T1000 (cell line): ENCODE measurements around the gene TYRP1.

ENCODE experiments used
- DNase-seq: peaks from one replicate; lab custom pipeline; 2025; ENCODE audit warnings: mixed read lengths; lab: John Stamatoyannopoulos, UW

Gene TYRP1

DNA sequence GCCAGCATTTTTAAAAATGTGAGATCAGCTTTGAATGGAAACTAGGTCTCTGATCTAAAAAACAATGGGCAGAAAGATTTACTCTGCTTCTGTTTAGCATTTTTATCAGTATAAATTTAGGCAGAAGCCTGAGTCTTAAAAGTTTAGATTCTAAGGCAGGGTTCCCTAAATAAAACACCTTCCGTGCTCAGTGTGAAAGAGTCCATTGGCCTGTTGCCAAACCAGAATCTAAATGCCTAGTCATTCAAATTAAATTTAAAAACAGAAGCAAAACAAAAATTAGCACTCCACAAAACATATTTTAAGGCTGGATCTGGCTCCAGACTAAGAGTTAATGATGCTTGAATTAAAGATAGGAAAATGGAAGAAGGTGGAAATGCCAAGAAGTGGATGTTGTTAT lies 4.5 kb downstream of the TYRP1 start:
- no peak for DNase-seq

DNA sequence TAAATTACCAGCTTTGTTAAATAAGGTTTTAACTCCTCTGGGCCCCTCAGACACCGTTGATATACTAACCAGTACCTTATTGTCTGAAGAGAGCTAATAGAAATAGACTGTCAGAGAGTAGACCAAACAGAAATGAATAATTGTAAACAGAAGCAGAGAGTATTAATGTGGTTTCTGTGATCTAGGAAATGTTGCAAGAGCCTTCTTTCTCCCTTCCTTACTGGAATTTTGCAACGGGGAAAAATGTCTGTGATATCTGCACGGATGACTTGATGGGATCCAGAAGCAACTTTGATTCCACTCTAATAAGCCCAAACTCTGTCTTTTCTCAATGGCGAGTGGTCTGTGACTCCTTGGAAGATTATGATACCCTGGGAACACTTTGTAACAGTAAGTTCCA lies 5.1 kb downstream of the TYRP1 start:
- no peak for DNase-seq

DNA sequence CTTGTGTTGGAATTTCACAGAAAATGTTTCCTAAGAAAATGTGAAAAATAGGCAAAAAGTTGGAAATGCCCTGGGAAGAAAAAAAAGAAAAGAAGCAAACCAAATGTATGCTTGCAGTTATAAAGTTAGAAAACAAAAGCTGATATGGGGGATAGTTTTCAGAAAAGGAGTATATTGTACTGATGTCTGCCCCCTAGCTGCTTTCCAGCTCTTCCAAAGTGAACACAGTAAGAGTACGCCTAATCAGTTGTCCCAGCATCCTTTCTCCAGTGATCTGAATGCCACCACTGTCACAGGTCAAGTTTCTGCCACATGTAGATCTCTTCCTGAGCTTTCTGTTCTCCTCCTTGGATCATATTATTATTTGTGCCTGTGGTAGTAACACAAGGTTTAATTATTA lies 5.8 kb downstream of the TYRP1 start:
- no peak for DNase-seq

DNA sequence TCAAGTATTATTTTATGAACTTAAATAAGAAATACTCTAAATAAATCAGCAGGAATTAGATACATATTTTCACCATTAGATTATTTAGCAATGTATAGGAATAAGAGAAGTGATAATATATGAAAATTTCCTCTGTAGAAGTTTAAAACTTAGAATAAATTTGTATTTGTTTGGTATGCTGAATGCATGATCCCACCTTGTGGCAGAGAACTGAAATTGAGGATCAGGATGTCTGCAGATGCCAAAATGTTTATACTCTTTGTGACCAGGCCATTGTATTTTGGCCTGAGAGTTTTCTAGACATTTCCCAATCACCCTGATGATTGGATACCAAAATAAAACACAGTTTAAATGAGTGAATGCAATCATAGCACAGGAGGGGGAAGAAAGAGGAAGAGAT lies 6.3 kb downstream of the TYRP1 start:
- DNase-seq, result no peak

DNA sequence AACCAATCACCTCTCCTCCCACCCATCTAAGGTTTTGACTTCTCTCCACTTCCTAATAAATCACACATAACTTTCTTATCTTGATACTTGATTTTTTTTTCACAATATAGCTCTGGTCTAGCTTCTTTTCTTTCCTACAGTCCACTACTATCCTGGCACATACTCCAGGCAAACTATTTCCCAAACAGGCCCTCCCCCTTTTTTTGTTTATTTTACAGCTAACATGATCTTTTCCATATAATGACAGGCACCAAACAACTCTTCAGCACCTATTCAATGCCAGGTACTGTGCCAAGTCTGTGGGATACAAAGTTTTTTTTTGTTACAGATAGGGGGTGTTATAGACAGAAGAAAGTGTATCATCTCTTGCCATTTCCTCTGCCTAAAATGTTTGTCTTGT lies 7.9 kb downstream of the TYRP1 start:
- DNase-seq, result no peak

DNA sequence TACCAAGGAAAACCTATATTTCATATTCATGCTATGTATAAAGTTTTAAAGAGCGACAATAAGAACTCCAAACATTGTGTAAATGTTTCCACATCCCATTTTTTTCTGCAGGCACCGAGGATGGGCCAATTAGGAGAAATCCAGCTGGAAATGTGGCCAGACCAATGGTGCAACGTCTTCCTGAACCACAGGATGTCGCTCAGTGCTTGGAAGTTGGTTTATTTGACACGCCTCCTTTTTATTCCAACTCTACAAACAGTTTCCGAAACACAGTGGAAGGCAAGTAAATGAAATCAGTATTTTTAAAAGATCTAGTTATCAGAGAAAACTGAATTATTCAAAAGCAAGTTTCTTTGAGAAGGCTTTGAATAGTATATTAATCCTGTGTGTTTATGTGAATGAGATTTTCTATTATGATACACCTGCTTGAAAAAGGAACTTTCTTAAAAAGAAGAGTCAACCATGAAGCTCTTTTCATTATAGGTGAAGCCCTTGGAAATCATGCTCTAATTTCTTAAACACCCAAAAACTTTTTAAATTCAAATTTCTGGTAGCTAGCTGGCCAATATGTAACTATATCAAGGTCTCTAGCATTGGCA lies 9.1 kb downstream of the TYRP1 start:
- no peak for DNase-seq

DNA sequence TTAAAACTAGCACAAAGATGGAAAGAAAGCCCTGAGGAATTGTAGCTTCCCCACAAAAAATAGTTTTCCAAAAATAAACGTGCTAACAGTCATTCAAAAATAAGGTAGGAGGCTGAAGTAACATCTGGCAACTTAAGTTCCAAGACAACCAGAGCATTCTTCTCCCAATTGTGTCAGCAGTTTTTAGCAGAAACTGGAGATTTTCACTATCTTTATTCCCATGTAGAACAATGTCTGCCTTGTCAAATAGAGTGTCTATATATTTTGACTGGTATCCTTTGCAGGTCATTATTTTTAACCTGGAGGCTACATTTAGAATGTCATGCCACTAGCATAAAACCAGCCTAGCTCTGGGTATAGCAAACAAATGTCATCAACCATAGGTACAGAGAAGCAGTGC lies 10.8 kb downstream of the TYRP1 start:
- no peak for DNase-seq

DNA sequence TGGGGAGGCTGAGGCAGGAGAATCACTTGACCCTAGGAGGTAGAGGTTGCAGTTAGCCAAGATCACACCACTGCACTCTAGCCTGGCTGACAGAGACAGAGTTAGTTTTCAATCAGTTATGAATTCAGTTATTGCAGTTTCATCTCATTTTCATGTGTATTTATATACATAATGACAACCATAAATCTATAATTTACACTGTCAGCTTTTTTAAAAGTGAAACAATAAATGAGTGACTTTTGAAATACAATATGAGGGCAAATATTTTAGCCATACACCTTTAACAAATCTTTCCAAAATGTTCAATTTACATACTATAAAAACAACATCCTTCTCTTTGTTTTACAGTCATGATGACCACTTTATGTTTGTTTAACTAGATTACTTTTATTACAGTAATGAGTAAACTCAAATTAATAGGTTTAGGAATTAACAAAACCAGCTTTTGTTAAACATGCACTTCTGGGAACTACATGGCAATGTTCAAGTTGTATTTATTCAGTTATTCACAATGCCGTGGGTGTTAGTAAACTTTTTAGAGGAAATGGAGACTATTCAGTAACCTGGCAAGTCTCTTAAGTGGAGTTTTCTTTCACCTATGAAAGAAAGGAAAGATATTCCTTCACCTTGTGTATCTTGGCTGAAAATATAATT lies 12.7 kb downstream of the TYRP1 start:
- no peak for DNase-seq

DNA sequence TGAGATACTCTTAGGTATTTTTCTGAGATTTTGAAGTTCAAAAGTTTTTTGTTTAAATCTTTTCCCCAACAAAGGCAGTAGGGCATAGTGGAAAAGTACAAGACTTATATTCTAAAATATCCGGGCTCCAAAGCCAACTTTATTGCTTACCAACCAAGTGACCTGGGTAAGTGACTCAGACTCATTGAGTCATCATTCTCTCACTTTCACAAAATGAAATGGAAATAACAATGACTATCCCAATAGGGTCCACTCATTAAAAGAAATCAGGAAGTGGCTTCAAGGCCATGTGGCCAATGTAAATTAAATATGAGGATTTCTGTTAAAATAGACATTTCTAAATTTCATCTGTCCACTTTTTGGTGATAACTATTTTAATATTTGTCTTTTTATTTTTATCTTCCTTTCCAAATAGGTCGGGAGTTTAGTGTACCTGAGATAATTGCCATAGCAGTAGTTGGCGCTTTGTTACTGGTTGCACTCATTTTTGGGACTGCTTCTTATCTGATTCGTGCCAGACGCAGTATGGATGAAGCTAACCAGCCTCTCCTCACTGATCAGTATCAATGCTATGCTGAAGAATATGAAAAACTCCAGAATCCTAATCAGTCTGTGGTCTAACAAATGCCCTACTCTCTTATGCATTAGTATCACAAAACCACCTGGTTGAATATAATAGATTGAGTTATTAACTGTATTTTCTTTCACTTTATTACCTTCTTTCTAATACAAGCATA lies 15.5 kb downstream of the TYRP1 start:
- DNase-seq, result no peak

DNA sequence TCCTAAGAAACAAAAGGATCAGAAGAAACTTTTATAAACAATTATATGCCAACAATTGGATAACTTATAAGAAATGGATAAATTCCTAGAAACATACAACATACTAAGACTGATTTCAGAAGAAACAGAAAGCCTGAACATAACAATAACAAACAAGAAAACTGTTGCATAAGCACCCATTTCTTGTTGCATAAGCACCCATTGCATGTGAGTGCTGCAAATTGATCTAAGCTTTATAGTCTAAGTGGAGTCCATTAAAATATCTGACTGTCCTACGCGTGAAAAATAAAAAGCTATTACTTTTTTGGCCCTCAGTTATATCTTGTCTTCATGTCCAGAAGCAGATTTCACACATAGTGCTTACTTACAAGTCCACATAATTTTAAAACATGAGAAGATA lies 19.3 kb downstream of the TYRP1 start:
- no peak for DNase-seq

DNA sequence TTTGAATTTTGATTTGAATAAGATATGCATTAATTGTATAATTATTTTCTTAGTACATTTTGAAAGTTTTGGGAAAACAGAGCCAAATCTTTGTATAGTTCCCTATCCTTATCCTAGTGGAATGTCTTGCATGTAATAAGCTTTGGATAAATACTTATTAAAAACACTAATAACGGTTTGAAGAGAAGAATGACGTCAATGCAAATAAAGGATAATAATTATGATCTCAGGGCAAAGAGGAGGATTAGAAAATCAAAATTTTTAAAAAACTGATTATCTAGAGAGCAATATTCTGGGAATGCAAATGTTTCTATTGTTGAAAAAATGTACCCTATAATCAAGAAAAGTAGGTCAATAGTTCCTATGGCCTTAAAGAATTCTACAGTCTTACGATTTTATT lies 22.1 kb downstream of the TYRP1 start:
- no peak for DNase-seq

DNA sequence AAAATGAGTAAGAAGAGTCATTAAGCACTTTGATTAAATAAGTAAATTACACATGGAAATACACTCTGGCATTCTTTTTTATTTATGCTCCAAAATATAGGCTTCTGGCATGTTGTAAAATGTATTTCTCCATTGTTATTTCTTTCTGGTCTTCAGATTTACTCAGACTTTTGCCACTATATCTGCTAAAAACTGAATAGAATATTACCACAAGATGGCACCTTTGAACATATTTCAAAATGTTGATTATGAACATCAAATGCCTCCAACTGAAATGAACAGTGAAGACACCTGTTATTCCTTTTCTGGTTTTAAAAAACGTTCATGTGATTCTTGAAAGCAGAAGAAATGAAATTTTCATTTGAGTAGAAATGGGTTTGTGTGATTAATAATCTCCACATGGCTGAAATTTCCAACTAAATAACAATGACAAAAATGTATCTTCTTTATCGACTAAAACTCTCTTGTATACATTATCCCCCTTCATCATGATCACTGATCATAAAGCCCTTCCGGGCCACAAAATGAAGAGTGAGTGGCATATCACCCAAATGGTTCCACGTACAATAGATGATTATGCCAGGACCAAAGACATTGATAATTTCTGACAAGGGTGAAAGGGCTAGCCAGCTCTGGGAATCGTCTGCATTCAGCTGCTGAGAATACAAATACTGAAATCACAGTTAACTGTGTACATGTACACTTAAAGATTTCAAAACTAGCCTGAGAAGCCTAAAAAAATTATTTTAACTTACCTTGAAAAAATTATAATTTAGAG lies 23.8 kb downstream of the TYRP1 start:
- no peak for DNase-seq

DNA sequence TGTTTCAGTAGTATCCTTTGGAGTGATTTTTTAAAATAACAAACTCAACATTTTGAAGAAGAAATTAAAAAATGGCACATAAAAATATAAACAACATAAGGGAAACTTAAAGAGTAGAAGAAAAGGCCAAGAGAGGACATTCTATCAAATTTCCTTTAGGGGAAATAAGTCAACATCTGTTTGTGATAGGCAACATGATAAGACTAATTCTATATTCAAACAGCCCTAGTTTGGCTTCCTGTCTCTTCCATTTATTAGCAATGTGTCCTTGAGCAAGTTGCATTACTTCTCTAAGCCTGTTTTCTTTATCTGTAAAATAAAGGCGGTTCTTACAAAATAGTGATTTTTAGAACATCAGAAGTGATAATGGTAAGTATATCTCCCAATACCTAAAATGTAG lies 24.7 kb downstream of the TYRP1 start:
- DNase-seq, result no peak

DNA sequence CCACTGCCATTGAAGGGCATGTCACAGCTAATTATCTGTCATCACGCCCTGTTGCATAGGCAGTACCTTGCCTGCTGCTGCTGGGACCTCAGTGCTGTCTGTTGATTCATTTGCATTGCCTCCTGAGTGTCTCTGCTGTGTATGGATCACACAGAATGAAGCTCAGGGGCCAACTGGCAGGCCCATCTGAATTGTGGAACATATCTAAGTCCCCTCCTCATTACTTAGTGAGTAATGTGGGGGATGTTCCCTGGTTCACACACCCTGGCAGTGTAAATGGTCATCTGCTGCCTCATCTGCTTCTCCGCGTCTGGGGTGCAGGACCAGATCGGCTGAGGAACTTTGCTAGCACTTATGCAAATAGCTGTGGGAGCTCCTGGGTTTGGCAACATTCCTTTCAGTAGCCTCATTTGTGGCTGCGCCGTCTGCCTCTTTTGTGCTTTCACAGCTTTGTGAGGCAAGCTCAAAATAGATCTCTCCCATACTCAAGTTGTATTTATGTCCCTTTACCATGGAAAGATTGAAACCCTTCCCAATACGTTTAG lies 25.4 kb downstream of the TYRP1 start:
- no peak for DNase-seq

DNA sequence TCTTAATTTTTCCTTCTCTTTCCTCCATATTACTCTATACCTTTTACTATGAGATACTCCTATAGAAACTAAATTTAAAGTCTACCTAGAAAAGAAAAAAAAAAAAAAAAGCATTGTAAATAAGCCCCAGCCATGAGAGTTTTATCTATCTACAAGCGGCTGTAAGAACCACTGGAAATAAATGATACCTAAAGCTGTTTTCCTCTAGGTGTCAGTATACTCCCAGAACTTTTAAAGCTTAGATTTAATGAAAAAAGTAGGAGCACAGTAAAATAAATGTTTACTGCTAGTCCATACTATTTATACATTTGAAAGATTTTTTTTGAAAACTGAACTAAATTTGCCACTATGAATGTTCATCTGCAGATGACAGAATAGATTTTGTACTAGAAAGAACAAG lies 26.2 kb downstream of the TYRP1 start:
- no peak for DNase-seq

DNA sequence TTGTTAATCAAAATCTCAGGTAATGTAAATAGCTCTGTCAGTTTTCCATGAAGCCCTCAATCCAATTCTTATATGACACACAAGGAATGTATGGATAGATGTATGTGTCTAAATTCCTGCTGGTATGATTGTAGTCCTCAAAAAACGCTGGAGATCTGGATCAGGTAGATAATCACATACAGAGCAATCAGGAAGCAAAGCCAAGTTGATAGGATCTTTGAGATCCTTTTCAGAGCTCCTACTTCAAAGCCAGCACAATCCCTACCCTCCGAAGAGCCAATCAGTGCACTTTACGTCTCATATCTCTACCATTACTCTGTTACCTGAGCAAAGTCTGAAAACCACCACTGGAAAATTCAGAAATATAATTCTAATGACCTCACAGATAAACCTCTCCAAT lies 27.4 kb downstream of the TYRP1 start:
- no peak for DNase-seq

DNA sequence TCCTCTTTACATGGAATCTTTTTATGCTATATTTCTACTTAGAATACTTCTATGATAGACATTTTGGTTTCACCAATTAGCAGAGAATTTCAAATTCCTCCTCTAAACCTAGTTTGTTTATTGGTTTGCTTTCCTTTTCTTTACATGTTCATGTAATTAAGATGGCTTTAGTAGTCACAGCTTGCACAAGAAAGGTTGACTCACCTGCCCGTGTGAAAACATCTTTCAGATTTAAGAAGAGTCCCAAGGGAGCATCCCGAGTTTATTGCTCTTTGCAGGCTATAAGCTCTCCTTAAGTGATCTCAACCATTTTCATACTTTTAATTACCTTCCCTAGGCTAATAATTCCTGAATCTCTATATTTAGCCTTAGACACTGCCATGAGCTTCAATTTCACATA lies 28.9 kb downstream of the TYRP1 start:
- no peak for DNase-seq

DNA sequence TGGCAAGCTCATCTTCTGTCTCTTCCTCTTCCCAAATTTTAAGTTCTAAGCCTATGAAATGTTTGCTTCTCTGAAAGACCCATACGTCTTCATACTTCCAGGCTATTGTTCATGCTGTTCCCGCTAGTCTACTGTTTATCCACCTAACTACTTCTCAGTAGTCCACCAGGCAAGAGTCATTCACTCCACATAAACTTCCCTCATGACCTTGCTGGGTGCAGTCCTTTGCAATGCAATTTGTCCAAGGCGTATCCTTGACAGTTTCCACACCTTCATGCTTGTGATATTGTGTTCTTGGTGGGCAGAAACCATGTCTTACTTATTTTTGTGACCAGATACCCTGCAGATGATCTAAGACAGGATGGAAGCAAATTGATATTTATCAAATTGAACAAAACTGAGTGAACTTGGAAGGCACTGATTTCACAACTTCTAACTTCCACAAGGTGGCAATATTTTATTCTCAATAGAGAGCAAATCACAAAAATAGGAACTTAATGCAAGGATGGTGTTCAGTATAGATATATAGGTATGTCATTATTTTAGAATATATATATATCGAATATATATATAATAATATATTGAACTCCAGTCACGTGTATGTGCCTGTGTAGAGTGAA lies 30.3 kb downstream of the TYRP1 start:
- DNase-seq, result no peak

DNA sequence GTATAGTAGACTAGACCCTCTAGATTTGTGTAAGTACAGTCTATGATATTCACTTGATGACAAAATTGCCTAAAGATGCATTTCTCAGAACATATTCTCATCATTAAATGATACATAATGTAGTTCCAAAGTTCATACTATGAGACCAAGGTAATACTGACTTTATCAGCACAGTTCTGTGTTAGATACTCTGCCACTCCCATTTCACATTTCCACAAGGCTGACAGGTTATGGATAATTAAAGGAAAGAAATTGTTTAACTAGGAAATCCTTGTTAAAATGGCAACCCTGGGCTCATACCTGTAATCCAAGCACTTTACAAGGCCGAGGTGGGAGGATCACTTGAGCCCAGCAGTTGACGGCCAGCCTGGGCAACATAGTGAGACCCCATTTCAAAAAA lies 33.6 kb downstream of the TYRP1 start:
- no peak for DNase-seq

DNA sequence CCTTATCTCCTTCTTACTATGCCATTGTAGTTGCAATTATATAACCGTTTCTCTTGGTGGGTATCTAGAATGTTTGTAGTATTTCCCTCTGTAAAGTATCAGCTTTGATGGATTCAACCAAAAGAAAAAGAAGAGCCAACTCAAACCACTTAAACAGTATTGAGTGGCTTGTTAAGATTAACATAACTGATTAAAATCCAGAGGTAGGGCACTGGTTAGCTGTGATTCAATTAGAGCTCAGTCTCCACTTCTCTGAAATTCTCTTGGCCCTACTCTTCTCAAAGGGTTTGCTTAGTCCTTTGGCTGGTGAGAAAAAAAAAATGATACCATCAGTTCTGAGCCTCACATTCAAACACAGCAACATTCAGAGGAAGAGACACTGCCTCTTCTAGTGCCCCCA lies 37.0 kb downstream of the TYRP1 start:
- no peak for DNase-seq

DNA sequence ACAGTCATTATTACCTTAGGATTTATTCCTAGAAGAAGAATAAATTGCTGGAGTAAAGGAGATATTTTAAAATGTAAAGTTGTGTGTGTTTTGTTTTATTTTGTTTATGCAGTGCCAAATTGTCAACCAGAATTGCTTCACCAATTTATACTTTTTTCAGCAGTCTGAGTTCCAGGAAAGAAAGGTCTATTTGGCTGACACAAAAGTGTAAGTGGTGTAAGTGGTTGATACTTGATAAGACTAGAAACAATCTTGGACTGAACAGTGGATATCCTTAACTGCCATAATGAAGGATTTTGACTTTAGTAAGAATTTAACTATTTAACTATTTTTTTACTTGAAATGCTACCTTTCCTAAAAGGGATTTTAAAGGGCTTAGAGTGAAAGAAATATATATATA lies 37.7 kb downstream of the TYRP1 start:
- DNase-seq, result no peak

DNA sequence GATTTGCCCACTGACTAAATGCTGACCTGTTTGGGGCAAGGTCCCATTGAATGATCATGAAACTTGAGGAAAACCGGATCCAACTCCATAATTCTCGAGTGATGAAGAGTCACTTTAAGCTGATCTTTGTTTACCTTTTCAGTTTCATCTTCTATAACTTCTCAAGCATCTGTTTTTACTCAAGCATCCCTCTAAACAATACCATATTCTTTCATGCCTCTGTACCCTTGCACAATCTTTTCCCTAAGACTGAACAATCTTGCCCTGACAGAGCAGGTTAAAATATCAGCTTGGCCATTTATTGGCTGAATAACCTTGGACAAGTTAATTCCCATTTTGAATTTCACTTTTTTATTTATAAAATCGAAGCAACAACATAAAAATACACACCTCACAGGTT lies 39.8 kb downstream of the TYRP1 start:
- no peak for DNase-seq
